Neural progenitor cell (in vitro differentiated cells): ENCODE results near the gene EPB41.

Experiments used
- CTCF ChIP-seq: fragments of 200-600 bp; sonication (generic); IDR thresholded peaks from 2 replicates; pipeline ENCODE4 v1.5.1; 2017; ENCODE audit warnings: antibody characterized with exemption, mild to moderate bottlenecking
- EZH2 ChIP-seq: fragments of 200-600 bp; sonication (generic); IDR thresholded peaks from 2 replicates; pipeline ENCODE4 v1.6.1; 2017; ENCODE audit warnings: antibody characterized with exemption, mild to moderate bottlenecking, moderate library complexity
- EZH2phosphoT487 ChIP-seq: fragments of 200-600 bp; sonication (generic); IDR thresholded peaks from 2 replicates; pipeline ENCODE4 v1.6.1; 2017; ENCODE audit warnings: antibody characterized with exemption

GRCh38 chr1:28986306-28986910 is 72.0 kb downstream of the EPB41 start:
- TF ChIP-seq EZH2 = no peak
- no peak for TF ChIP-seq CTCF
- no peak for TF ChIP-seq EZH2phosphoT487
